Hepatocyte (in vitro differentiated cells): ENCODE data around the gene BAIAP2L1. TPM values are rescaled to one million over a fixed set of nuclear protein-coding genes. Genes with fewer than 3 reads are reported as not detected.

Experiments
- DNase-seq: peaks from one replicate; pipeline ENCODE4 v3.0.0-alpha.2; 2016; ENCODE audit warnings: low spot score
- H2AFZ ChIP-seq: fragments of 200-600 bp; sonication (generic); 2 replicates; pipeline ENCODE4 v1.6.0; 2016; ENCODE audit warnings: antibody characterized with exemption, mild to moderate bottlenecking
- H3K27ac ChIP-seq: fragments of 200-600 bp; sonication (generic); 2 replicates; pipeline ENCODE4 v1.5.1; 2016; ENCODE audit warnings: mild to moderate bottlenecking
- H3K27me3 ChIP-seq: fragments of 200-600 bp; sonication (generic); 2 replicates; pipeline ENCODE4 v1.6.1; 2016
- H3K36me3 ChIP-seq: fragments of 200-600 bp; sonication (generic); replicated peaks from 2 replicates; pipeline ENCODE4 v1.5.1; 2016; ENCODE audit warnings: low read depth; ENCODE audit not compliant: insufficient read depth
- H3K4me1 ChIP-seq: fragments of 200-600 bp; sonication (generic); 2 replicates; pipeline ENCODE4 v1.5.1; 2016; ENCODE audit warnings: mild to moderate bottlenecking, moderate library complexity; ENCODE audit not compliant: insufficient read depth
- H3K4me2 ChIP-seq: fragments of 200-600 bp; sonication (generic); 2 replicates; pipeline ENCODE4 v1.6.0; 2016
- H3K4me3 ChIP-seq: fragments of 200-600 bp; sonication (generic); 2 replicates; pipeline ENCODE4 v1.5.1; 2016; ENCODE audit warnings: mild to moderate bottlenecking
- H3K79me2 ChIP-seq: fragments of 200-600 bp; sonication (generic); 2 replicates; pipeline ENCODE4 v1.6.0; 2017; ENCODE audit warnings: mild to moderate bottlenecking
- H3K9me2 ChIP-seq: fragments of 200-600 bp; sonication (generic); replicated peaks from 2 replicates; pipeline ENCODE4 v1.6.0; 2017; ENCODE audit warnings: mild to moderate bottlenecking; ENCODE audit not compliant: insufficient read depth
- H3K9me3 ChIP-seq: fragments of 200-600 bp; sonication (generic); 2 replicates; pipeline ENCODE4 v1.5.1; 2016; ENCODE audit warnings: low read depth, mild to moderate bottlenecking
- H4K20me1 ChIP-seq: fragments of 200-600 bp; sonication (generic); 2 replicates; pipeline ENCODE4 v1.6.0; 2016; ENCODE audit warnings: mild to moderate bottlenecking; ENCODE audit not compliant: insufficient read depth, poor library complexity, severe bottlenecking
- CTCF ChIP-seq: fragments of 200-600 bp; sonication (generic); IDR thresholded peaks from 2 replicates; pipeline ENCODE4 v1.5.1; 2016; ENCODE audit warnings: antibody characterized with exemption, mild to moderate bottlenecking; ENCODE audit not compliant: poor library complexity
- EZH2 ChIP-seq: fragments of 200-600 bp; sonication (generic); IDR thresholded peaks from 2 replicates; pipeline ENCODE4 v1.6.1; 2016; ENCODE audit warnings: antibody characterized with exemption, mild to moderate bottlenecking, borderline replicate concordance
- EZH2phosphoT487 ChIP-seq: fragments of 200-600 bp; sonication (generic); IDR thresholded peaks from one replicate; pipeline ENCODE4 v1.6.1; 2018; ENCODE audit warnings: antibody characterized with exemption, mild to moderate bottlenecking, low read depth, moderate library complexity; ENCODE audit not compliant: unreplicated experiment, severe bottlenecking
- WGBS: methylation state at CpG from one replicate; pipeline ENCODE4 v1.1.6; 2016; ENCODE audit warnings: low lambda C conversion rate; ENCODE audit errors: missing lambda C conversion rate; 5-methylcytosine and 5-hydroxymethylcytosine counted together
- polyA plus RNA-seq: library from polyadenylated mRNA; unstranded; fragments of >200 nt; fragmentation: Nextera tagmentation; extraction: Ambion mirVana; gene quantifications from 2 replicates; pipeline ENCODE4 v1.2.1, GENCODE V29; 2016
- total RNA-seq: library from RNA; depleted of rRNA; stranded (reverse); fragments of >200 nt; gene quantifications from 2 replicates; pipeline ENCODE4 v1.2.3, GENCODE V29; 2014

The BAIAP2L1 gene
- total and polyA plus RNA-seq, 2 experiments from 2014 or later: 25.4 to 32.0 TPM

GRCh38 chr7:98280296-98280695 lies 120.6 kb downstream of the BAIAP2L1 start:
- Histone ChIP-seq H3K9me3 (no peaks in the 10 kb centered on the region), H3K27ac (peak overlapping the region; percentile 97), H4K20me1 (peaks cover 26% of the 10 kb centered on the region), H3K4me2 (peak overlapping the region; percentile 97), H3K4me3 (peak overlapping the region; percentile 54), H2AFZ (no peak overlapping the region), H3K9me2 (no peaks in the 10 kb centered on the region), H3K79me2 (peaks cover 36% of the 10 kb centered on the region), H3K36me3 (no peaks in the 10 kb centered on the region), H3K4me1 (peaks cover 40% of the 10 kb centered on the region), H3K27me3 (no peaks in the 10 kb centered on the region)
- DNase-seq: no peak
- TF ChIP-seq EZH2 (no peak), EZH2phosphoT487 (no peak), CTCF (no peak)
- 57% methylated on average over 6 of the region's 7 CpGs for whole genome bisulfite sequencing

GRCh38 chr7:98278936-98279335 lies 122.0 kb downstream of the BAIAP2L1 start:
- Histone ChIP-seq H3K4me1 (peaks cover 27% of the 10 kb centered on the region), H3K27ac (no peak overlapping the region), H3K9me2 (no peaks in the 10 kb centered on the region), H3K27me3 (no peaks in the 10 kb centered on the region), H3K79me2 (peaks cover 22% of the 10 kb centered on the region), H3K36me3 (no peaks in the 10 kb centered on the region), H3K4me2 (no peak overlapping the region), H4K20me1 (peaks cover 12% of the 10 kb centered on the region), H3K4me3 (no peak overlapping the region), H3K9me3 (no peaks in the 10 kb centered on the region), H2AFZ (no peak overlapping the region)
- TF ChIP-seq CTCF (no peak), EZH2 (no peak), EZH2phosphoT487 (no peak)
- WGBS: 88% methylated on average over 4 of the region's 4 CpGs
- no peak for DNase-seq

- H3K27me3 ChIP-seq: no peaks in the 10 kb centered on the region
- no peak for DNase-seq
- H3K36me3 ChIP-seq: no peaks in the 10 kb centered on the region
- no peaks in the 10 kb centered on the region for H3K9me3 ChIP-seq
- H2AFZ ChIP-seq: no peak overlapping the region
- H3K9me2 ChIP-seq: no peaks in the 10 kb centered on the region
- no peak overlapping the region for H3K4me2 ChIP-seq
- peaks cover 21% of the 10 kb centered on the region for H3K4me1 ChIP-seq
- peaks cover 7% of the 10 kb centered on the region for H4K20me1 ChIP-seq
- 92% methylated on average over 5 of the region's 5 CpGs for WGBS
- no peak for TF ChIP-seq CTCF
- no peak for TF ChIP-seq EZH2
- TF ChIP-seq EZH2phosphoT487: no peak
- H3K4me3 ChIP-seq: no peak overlapping the region
- peaks cover 17% of the 10 kb centered on the region for H3K79me2 ChIP-seq
- H3K27ac ChIP-seq: no peak overlapping the region
Observed at GRCh38 chr7:98278408-98278807, 122.5 kb downstream of the BAIAP2L1 start.

- no peak for TF ChIP-seq CTCF
- TF ChIP-seq EZH2phosphoT487: peak; percentile 53
- H3K4me1 ChIP-seq: peaks cover 15% of the 10 kb centered on the region
- no peaks in the 10 kb centered on the region for H3K9me2 ChIP-seq
- H3K79me2 ChIP-seq: no peaks in the 10 kb centered on the region
- peak; percentile 68 for DNase-seq
- peak overlapping the region; percentile 27 for H3K4me2 ChIP-seq
- H4K20me1 ChIP-seq: no peaks in the 10 kb centered on the region
- 43% methylated on average over 5 of the region's 5 CpGs for WGBS
- no peaks in the 10 kb centered on the region for H3K27me3 ChIP-seq
- no peak overlapping the region for H3K4me3 ChIP-seq
- H3K36me3 ChIP-seq: no peaks in the 10 kb centered on the region
- no peak overlapping the region for H2AFZ ChIP-seq
- H3K9me3 ChIP-seq: no peaks in the 10 kb centered on the region
- peak overlapping the region; percentile 78 for H3K27ac ChIP-seq
Observed at GRCh38 chr7:98276241-98276761, 124.6 kb downstream of the BAIAP2L1 start.
